OCI-M2 (cell line): ENCODE data around the gene SGSH.

ENCODE experiments used
- DNase-seq: peaks from one replicate; lab custom pipeline; 2025; ENCODE audit not compliant: unreplicated experiment; lab: John Stamatoyannopoulos, UW

SGSH gene

GRCh38 chr17:80187090-80187489, 33.0 kb downstream of the SGSH start:
- DNase-seq, result no peak

- no peak for DNase-seq
Measured at GRCh38 chr17:80185968-80186367, 34.2 kb downstream of the SGSH start.

GRCh38 chr17:80184423-80184714, 35.8 kb downstream of the SGSH start:
- no peak for DNase-seq

- DNase-seq, result no peak
Measured at GRCh38 chr17:80183581-80184422, 36.3 kb downstream of the SGSH start.

GRCh38 chr17:80182845-80183223, 37.3 kb downstream of the SGSH start:
- no peak for DNase-seq

- no peak for DNase-seq
Measured at GRCh38 chr17:80182118-80182844, 37.9 kb downstream of the SGSH start.

GRCh38 chr17:80181431-80181830, 38.7 kb downstream of the SGSH start:
- no peak for DNase-seq

GRCh38 chr17:80180192-80180591, 39.9 kb downstream of the SGSH start:
- DNase-seq, result no peak

GRCh38 chr17:80177986-80178595, 42.0 kb downstream of the SGSH start:
- no peak for DNase-seq

GRCh38 chr17:80176757-80177156, 43.4 kb downstream of the SGSH start:
- DNase-seq, result no peak

GRCh38 chr17:80173916-80174315, 46.2 kb downstream of the SGSH start:
- DNase-seq, result no peak

GRCh38 chr17:80173126-80173525, 47.0 kb downstream of the SGSH start:
- no peak for DNase-seq

- no peak for DNase-seq
Measured at GRCh38 chr17:80171681-80172080, 48.5 kb downstream of the SGSH start.

- no peak for DNase-seq
Measured at GRCh38 chr17:80169784-80170500, 50.2 kb downstream of the SGSH start, which contains the start of gene CARD14. Gene CARD14, plus strand, starts transcription at chr17:80170030. Its CDS starts 11,409 bp downstream, at chr17:80181439.

GRCh38 chr17:80169107-80169506, 51.0 kb downstream of the SGSH start:
- DNase-seq, result no peak

GRCh38 chr17:80168371-80168770, 51.8 kb downstream of the SGSH start:
- DNase-seq, result no peak

GRCh38 chr17:80166446-80166845, 53.7 kb downstream of the SGSH start:
- DNase-seq, result no peak

- no peak for DNase-seq
Measured at GRCh38 chr17:80164185-80164584, 55.9 kb downstream of the SGSH start.

- no peak for DNase-seq
Measured at GRCh38 chr17:80163336-80163735, 56.8 kb downstream of the SGSH start.

- DNase-seq, result no peak
Measured at GRCh38 chr17:80160536-80160935, 59.6 kb downstream of the SGSH start.
